Keratinocyte (primary cell): ENCODE data around the gene TMEM196. TPM values are rescaled to one million over a fixed set of nuclear protein-coding genes. Genes with fewer than 3 reads are reported as not detected.

Source experiments
- DNase-seq: peaks from one replicate; pipeline ENCODE4 v3.0.0-alpha.2; 2011; ENCODE audit warnings: low read depth, missing footprints, low spot score
- FAIRE-seq: peaks from 2 replicates; lab custom pipeline; 2011; peaks lifted over from hg19 to GRCh38; lab: Jason Lieb, UNC
- H2AFZ ChIP-seq: 2 replicates; pipeline ENCODE4 v1.6.0; 2012; ENCODE audit warnings: low read length, control low read depth, inconsistent platforms; ENCODE audit not compliant: control insufficient read depth
- H3K27ac ChIP-seq: 2 replicates; pipeline ENCODE4 v1.5.1; 2011; ENCODE audit warnings: low read length; ENCODE audit not compliant: control insufficient read depth, insufficient read depth
- H3K27me3 ChIP-seq: 3 replicates; pipeline ENCODE4 v1.6.0; 2011; ENCODE audit warnings: low read length; ENCODE audit not compliant: control insufficient read depth, insufficient read depth; ENCODE audit errors: extremely low read depth
- H3K36me3 ChIP-seq, 2 experiments: 2 replicates in 1 of 2; 3 replicates in 1 of 2; pipeline ENCODE4 v1.5.1; 2011; ENCODE audit warnings: low read length in 2 of 2, mild to moderate bottlenecking in 1 of 2; ENCODE audit not compliant: control insufficient read depth in 2 of 2, insufficient read depth in 2 of 2; ENCODE audit errors: extremely low read depth in 1 of 2
- H3K4me1 ChIP-seq: 3 replicates; pipeline ENCODE4 v1.5.1; 2011; ENCODE audit warnings: low read length; ENCODE audit not compliant: control insufficient read depth, insufficient read depth; ENCODE audit errors: extremely low read depth
- H3K4me2 ChIP-seq: 3 replicates; pipeline ENCODE4 v1.6.0; 2011; ENCODE audit warnings: low read depth, low read length; ENCODE audit not compliant: control insufficient read depth, insufficient read depth; ENCODE audit errors: extremely low read depth
- H3K4me3 ChIP-seq, 3 experiments: fragments of 200-600 bp in 1 of 3; sonication (generic) in 1 of 3; 2 replicates in 2 of 3; 3 replicates in 1 of 3; pipeline ENCODE4 v1.5.1; 2011 to 2016; ENCODE audit warnings: low read length in 3 of 3, mild to moderate bottlenecking in 3 of 3, control low read depth in 2 of 3, inconsistent platforms in 1 of 3, low read depth in 1 of 3, mixed read lengths in 1 of 3, mixed run types in 1 of 3, moderate library complexity in 1 of 3; ENCODE audit not compliant: control insufficient read depth in 2 of 3, insufficient read depth in 2 of 3; ENCODE audit errors: extremely low read depth in 1 of 3
- H3K79me2 ChIP-seq: 2 replicates; pipeline ENCODE4 v1.6.0; 2012; ENCODE audit warnings: low read length; ENCODE audit not compliant: control insufficient read depth, insufficient read depth
- H3K9ac ChIP-seq: 3 replicates; pipeline ENCODE4 v1.6.0; 2011; ENCODE audit warnings: low read length; ENCODE audit not compliant: control insufficient read depth, insufficient read depth; ENCODE audit errors: extremely low read depth
- H3K9me1 ChIP-seq: 3 replicates; pipeline ENCODE4 v1.6.0; 2011; ENCODE audit warnings: low read length; ENCODE audit not compliant: control insufficient read depth, insufficient read depth; ENCODE audit errors: extremely low read depth
- H3K9me3 ChIP-seq: 2 replicates; pipeline ENCODE4 v1.5.1; 2012; ENCODE audit warnings: low read depth, low read length; ENCODE audit not compliant: control insufficient read depth
- H4K20me1 ChIP-seq: 3 replicates; pipeline ENCODE4 v1.6.0; 2011; ENCODE audit warnings: low read length; ENCODE audit not compliant: control insufficient read depth, insufficient read depth; ENCODE audit errors: extremely low read depth
- CTCF ChIP-seq, 3 experiments: IDR thresholded peaks in 1 of 3; conservative IDR thresholded peaks in 1 of 3; optimal IDR thresholded peaks in 1 of 3; 2 replicates in 2 of 3; 3 replicates in 1 of 3; pipeline versions ENCODE3 to v1.5.1; 2011; ENCODE audit warnings: low read length in 3 of 3, mild to moderate bottlenecking in 3 of 3, moderate library complexity in 2 of 3, control low read depth in 1 of 3, inconsistent platforms in 1 of 3; ENCODE audit not compliant: insufficient read depth in 2 of 3; ENCODE audit errors: extremely low read depth in 1 of 3
- EZH2 ChIP-seq: IDR thresholded peaks from one replicate; pipeline ENCODE4 v1.6.1; 2012; ENCODE audit warnings: inconsistent platforms, mild to moderate bottlenecking, low read length, moderate library complexity
- dilution Hi-C: fragments of 300-500 bp; cut with MboI; formaldehyde crosslinking; loops from one replicate; pipeline ENCODE4 v1.7.0; 2020; ENCODE audit warnings: low sequenced_read_pairs; ENCODE audit not compliant: extremely low pct_ligation_motif_present
- polyA plus RNA-seq, 5 experiments: library from polyadenylated mRNA; depleted of rRNA in 3 of 5; stranded (reverse) in 3 of 5; stranded (forward) in 1 of 5; unstranded in 1 of 5; fragments of >200 nt; gene quantifications; 1 replicate in 1 of 5; 2 replicates in 3 of 5; 3 replicates in 1 of 5; pipeline versions ENCODE4 v1.2.1 to v1.2.3, GENCODE V29; 2011 to 2012; ENCODE audit warnings: missing spikeins in 2 of 5, low read depth in 1 of 5, low replicate concordance in 1 of 5
- small RNA-seq, 3 experiments: library from RNA; depleted of rRNA; stranded (forward); fragments of <200 nt; gene quantifications; one replicate each; pipeline ENCODE3, GENCODE V24; 2012; ENCODE audit warnings: low read depth in 3 of 3, low replicate concordance in 1 of 3; ENCODE audit not compliant: insufficient read length in 3 of 3

Gene TMEM196
- polyA plus RNA-seq, 1 donor (not counting 4 experiments of a cell fraction or from before 2014, with no cell fraction given) = not detected

- TF ChIP-seq CTCF (optimal IDR thresholded peaks at IDR 0.05 in 1 of 3, IDR thresholded peaks at IDR 0.05 in 1 of 3, conservative IDR thresholded peaks at IDR 0.05 in 1 of 3; ENCODE audit: extremely low read depth in 1 of 3, insufficient read depth in 2 of 3, low read length in 3 of 3) (no peak), EZH2 (no peak)
- Histone ChIP-seq H3K4me1 (peaks cover 3% of the 10 kb centered on the region), H3K9me1 (no peaks in the 10 kb centered on the region), H3K79me2 (no peaks in the 10 kb centered on the region), H2AFZ (peak overlapping the region; percentile 14), H4K20me1 (no peaks in the 10 kb centered on the region), H3K4me2 (no peak overlapping the region), H3K27ac (no peak overlapping the region), H3K27me3 (no peaks in the 10 kb centered on the region), H3K4me3 (no peak overlapping the region), H3K36me3 (no peaks in the 10 kb centered on the region), H3K9ac (no peak overlapping the region), H3K9me3 (no peaks in the 10 kb centered on the region)
- DNase-seq (no peak), FAIRE-seq (no peak)
- dilution Hi-C loops = no loop called here
These were observed 102.6 kb downstream of the TMEM196 start for GRCh38 chr7:19670806-19671205.

Small RNAs within 50 kb of the gene (small RNA-seq; reads per million reads assigned to genes)
- gene MIR3146 = 0.07 to 1.0 (median 0.25) reads per million in 3 experiments

Other genes starting within 250 kb of the TMEM196 start
- gene POLR1F, start 64.6 kb downstream of the TMEM196 start, polyA plus RNA-seq = 11.3 to 22.4 TPM (median 16.1 TPM) in 3 replicates